HEK293 (cell line): ENCODE measurements around the gene PEPD.

Experiments
- CTCF ChIA-PET: fragments of 350-600 bp; formaldehyde crosslinking; extraction: SDS; loops from one replicate; lab custom pipeline; 2021; ENCODE audit warnings: antibody characterized with exemption; lab: Yijun Ruan, JAX
- POLR2A ChIA-PET: fragments of 300-600 bp; formaldehyde crosslinking; extraction: SDS; loops from one replicate; lab custom pipeline; 2020; ENCODE audit warnings: antibody characterized with exemption, inconsistent platforms; lab: Yijun Ruan, JAX
- H3K27ac ChIP-seq: fragments of 200-500 bp; sonication (Bioruptor generic); 2 replicates; pipeline ENCODE4 v1.5.1; 2014; ENCODE audit warnings: low read depth, low read length, control low read depth, inconsistent platforms; ENCODE audit errors: extremely low read depth
- H3K36me3 ChIP-seq, 2 experiments: fragments of 200-500 bp in 1 of 2; sonication (Bioruptor generic) in 1 of 2; 1 replicate in 1 of 2; 2 replicates in 1 of 2; pipeline ENCODE4 v1.5.1; 2014 to 2017; ENCODE audit warnings: inconsistent platforms in 2 of 2, low read length in 2 of 2; ENCODE audit not compliant: control insufficient read depth in 2 of 2, insufficient read depth in 1 of 2
- H3K4me1 ChIP-seq: fragments of 200-500 bp; sonication (Bioruptor generic); 2 replicates; pipeline ENCODE4 v1.5.1; 2014; ENCODE audit warnings: mild to moderate bottlenecking, low read length, inconsistent platforms; ENCODE audit not compliant: control insufficient read depth, insufficient read depth
- H3K4me3 ChIP-seq: 2 replicates; pipeline ENCODE4 v1.5.1; 2011; ENCODE audit warnings: low read depth, mild to moderate bottlenecking, control low read depth, low read length, moderate library complexity
- H3K9me3 ChIP-seq: fragments of 200-500 bp; sonication (Bioruptor generic); 2 replicates; pipeline ENCODE4 v1.5.1; 2014; ENCODE audit warnings: low read depth, low read length, inconsistent platforms; ENCODE audit not compliant: control insufficient read depth, insufficient read depth
- HIC1 ChIP-seq: fragments of 450-650 bp; formaldehyde crosslinking; IDR thresholded peaks from 2 replicates; pipeline ENCODE4 v1.5.1; 2016; ENCODE audit warnings: missing biosample characterization, missing genetic modification characterization
- INSM2 ChIP-seq: fragments of 450-650 bp; formaldehyde crosslinking; IDR thresholded peaks from 2 replicates; pipeline ENCODE4 v1.5.1; 2016; ENCODE audit warnings: missing biosample characterization, missing genetic modification characterization
- KLF10 ChIP-seq: fragments of 450-650 bp; IDR thresholded peaks from 2 replicates; pipeline ENCODE4 v1.5.1; 2018; ENCODE audit warnings: missing biosample characterization, mild to moderate bottlenecking, missing genetic modification characterization
- KLF9 ChIP-seq: fragments of 450-650 bp; formaldehyde crosslinking; IDR thresholded peaks from 2 replicates; pipeline ENCODE4 v1.5.1; 2016; ENCODE audit warnings: missing biosample characterization, missing genetic modification characterization, low read depth
- PRDM1 ChIP-seq: fragments of 450-650 bp; formaldehyde crosslinking; IDR thresholded peaks from 2 replicates; pipeline ENCODE4; 2016; ENCODE audit warnings: missing biosample characterization, missing genetic modification characterization
- RBAK ChIP-seq: fragments of 450-650 bp; formaldehyde crosslinking; IDR thresholded peaks from 2 replicates; pipeline ENCODE4 v1.5.1; 2016; ENCODE audit warnings: missing biosample characterization, missing genetic modification characterization
- SCRT2 ChIP-seq: fragments of 450-650 bp; formaldehyde crosslinking; IDR thresholded peaks from 2 replicates; pipeline ENCODE4 v1.5.1; 2016; ENCODE audit warnings: missing biosample characterization, missing genetic modification characterization
- SP3 ChIP-seq: fragments of 450-650 bp; formaldehyde crosslinking; IDR thresholded peaks from 2 replicates; pipeline ENCODE4 v1.5.1; 2016; ENCODE audit warnings: missing biosample characterization, missing genetic modification characterization
- ZBTB48 ChIP-seq: fragments of 450-650 bp; formaldehyde crosslinking; IDR thresholded peaks from 2 replicates; pipeline ENCODE4 v1.5.1; 2016; ENCODE audit warnings: missing biosample characterization, missing genetic modification characterization
- ZBTB8A ChIP-seq: fragments of 450-650 bp; formaldehyde crosslinking; IDR thresholded peaks from 2 replicates; pipeline ENCODE4 v1.5.1; 2016; ENCODE audit warnings: missing biosample characterization, missing genetic modification characterization
- ZNF138 ChIP-seq: fragments of 450-650 bp; formaldehyde crosslinking; IDR thresholded peaks from 2 replicates; pipeline ENCODE4 v1.5.1; 2016; ENCODE audit warnings: missing biosample characterization, missing genetic modification characterization, borderline replicate concordance
- ZNF140 ChIP-seq: fragments of 450-650 bp; formaldehyde crosslinking; IDR thresholded peaks from 2 replicates; pipeline ENCODE4 v1.5.1; 2016; ENCODE audit warnings: missing biosample characterization, missing genetic modification characterization
- ZNF174 ChIP-seq: fragments of 450-650 bp; formaldehyde crosslinking; IDR thresholded peaks from 2 replicates; pipeline ENCODE4 v1.5.0; 2017; ENCODE audit warnings: missing biosample characterization, mild to moderate bottlenecking, missing genetic modification characterization
- ZNF221 ChIP-seq: fragments of 450-650 bp; formaldehyde crosslinking; IDR thresholded peaks from 2 replicates; pipeline ENCODE4 v1.5.1; 2017; ENCODE audit warnings: missing biosample characterization, missing genetic modification characterization, borderline replicate concordance
- ZNF23 ChIP-seq: fragments of 450-650 bp; formaldehyde crosslinking; IDR thresholded peaks from 2 replicates; pipeline ENCODE4 v1.5.1; 2016; ENCODE audit warnings: missing biosample characterization, missing genetic modification characterization, borderline replicate concordance
- ZNF391 ChIP-seq: fragments of 450-650 bp; formaldehyde crosslinking; IDR thresholded peaks from 2 replicates; pipeline ENCODE4 v1.5.1; 2016; ENCODE audit warnings: low read depth, missing biosample characterization, missing genetic modification characterization, borderline replicate concordance
- ZNF398 ChIP-seq: fragments of 450-650 bp; formaldehyde crosslinking; IDR thresholded peaks from 2 replicates; pipeline ENCODE4 v1.5.1; 2017; ENCODE audit warnings: missing biosample characterization, missing genetic modification characterization
- ZNF548 ChIP-seq: fragments of 450-650 bp; formaldehyde crosslinking; IDR thresholded peaks from 2 replicates; pipeline ENCODE4 v1.5.1; 2016; ENCODE audit warnings: missing biosample characterization, missing genetic modification characterization
- ZNF560 ChIP-seq: fragments of 450-650 bp; formaldehyde crosslinking; IDR thresholded peaks from 2 replicates; pipeline ENCODE4 v1.5.1; 2017; ENCODE audit warnings: missing biosample characterization, missing genetic modification characterization, borderline replicate concordance
- ZNF621 ChIP-seq: fragments of 450-650 bp; formaldehyde crosslinking; IDR thresholded peaks from 2 replicates; pipeline ENCODE4 v1.5.1; 2017; ENCODE audit warnings: missing biosample characterization, missing genetic modification characterization
- ZNF658 ChIP-seq: fragments of 450-650 bp; formaldehyde crosslinking; IDR thresholded peaks from 2 replicates; pipeline ENCODE4; 2016; ENCODE audit warnings: missing biosample characterization, missing genetic modification characterization
- ZNF777 ChIP-seq: fragments of 450-650 bp; formaldehyde crosslinking; IDR thresholded peaks from 2 replicates; pipeline ENCODE4 v1.5.1; 2017; ENCODE audit warnings: missing biosample characterization, missing genetic modification characterization, borderline replicate concordance
- ZNF837 ChIP-seq: fragments of 450-650 bp; formaldehyde crosslinking; IDR thresholded peaks from 2 replicates; pipeline ENCODE4 v1.5.1; 2016; ENCODE audit warnings: missing biosample characterization, missing genetic modification characterization
- ZSCAN23 ChIP-seq: fragments of 450-650 bp; formaldehyde crosslinking; IDR thresholded peaks from 2 replicates; pipeline ENCODE4 v1.5.1; 2016; ENCODE audit warnings: missing biosample characterization, missing genetic modification characterization
- ZSCAN4 ChIP-seq: fragments of 450-650 bp; formaldehyde crosslinking; IDR thresholded peaks from 2 replicates; pipeline ENCODE4 v1.5.1; 2017; ENCODE audit warnings: missing biosample characterization, missing genetic modification characterization
- TF ChIP-seq, protein P1 (sequence below): fragments of 450-650 bp; formaldehyde crosslinking; IDR thresholded peaks from 2 replicates; pipeline ENCODE4 v1.5.1; 2017; ENCODE audit warnings: missing biosample characterization, mild to moderate bottlenecking, missing genetic modification characterization, moderate library complexity

Gene PEPD

DNA sequence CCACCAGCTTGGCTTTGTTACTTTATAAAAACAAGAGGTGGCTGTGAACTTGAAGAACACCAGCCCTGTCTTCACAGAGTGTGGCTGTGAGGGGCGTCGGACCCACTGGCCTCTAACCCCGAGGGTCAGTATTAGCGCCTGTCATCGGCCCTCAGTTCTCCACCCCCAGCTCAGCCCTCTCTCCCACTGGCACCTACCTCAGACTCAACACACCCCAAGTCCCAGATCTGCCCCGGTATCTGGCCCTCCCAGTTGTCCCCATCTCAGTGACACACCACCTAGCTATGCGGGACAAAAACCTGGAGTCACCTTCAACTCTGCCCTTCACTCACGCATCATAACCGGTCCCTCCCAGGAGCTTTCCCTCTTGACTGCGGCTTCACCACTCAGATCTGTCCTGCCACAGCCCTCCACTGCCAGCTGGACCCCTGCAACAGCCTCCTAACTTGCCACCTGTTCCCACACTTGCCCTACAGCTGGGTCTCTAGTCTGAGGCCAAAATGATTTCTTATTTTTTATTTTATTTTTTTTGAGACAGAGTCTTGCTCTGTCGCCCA is 45.4 kb downstream of the PEPD start:
- H3K9me3 ChIP-seq, result no peaks in the 10 kb centered on the region; the same call in 1 of the 2 replicates
- TF ChIP-seq ZNF621 (no peak), INSM2 (tag by site-specific recombination) (no peak), ZNF777 (tag by site-specific recombination) (no peak), ZNF391 (tag by site-specific recombination) (no peak), PRDM1 (tag by site-specific recombination) (no peak), SCRT2 (tag by site-specific recombination) (no peak), ZNF140 (tag by site-specific recombination) (no peak), ZNF174 (no peak), ZNF658 (tag by site-specific recombination) (no peak), ZNF548 (tag by site-specific recombination) (no peak)
- TF ChIP-seq, all 188 proteins: peak for 0
- Histone ChIP-seq H3K36me3 (peaks cover 11 to 12% of the 10 kb centered on the region in 2 experiments), H3K27ac (no peak overlapping the region), H3K4me3 (no peak overlapping the region), H3K4me1 (peaks cover 7% of the 10 kb centered on the region; the same call in 1 of the 2 replicates)
- CTCF ChIA-PET, result interaction anchor here (0.5 to 0.7 kb wide), 4 partner anchors 25 to 1147 kb away, joined by 3 read pairs; no protein-coding TSS in a partner anchor
- POLR2A ChIA-PET, result no interaction called here

DNA sequence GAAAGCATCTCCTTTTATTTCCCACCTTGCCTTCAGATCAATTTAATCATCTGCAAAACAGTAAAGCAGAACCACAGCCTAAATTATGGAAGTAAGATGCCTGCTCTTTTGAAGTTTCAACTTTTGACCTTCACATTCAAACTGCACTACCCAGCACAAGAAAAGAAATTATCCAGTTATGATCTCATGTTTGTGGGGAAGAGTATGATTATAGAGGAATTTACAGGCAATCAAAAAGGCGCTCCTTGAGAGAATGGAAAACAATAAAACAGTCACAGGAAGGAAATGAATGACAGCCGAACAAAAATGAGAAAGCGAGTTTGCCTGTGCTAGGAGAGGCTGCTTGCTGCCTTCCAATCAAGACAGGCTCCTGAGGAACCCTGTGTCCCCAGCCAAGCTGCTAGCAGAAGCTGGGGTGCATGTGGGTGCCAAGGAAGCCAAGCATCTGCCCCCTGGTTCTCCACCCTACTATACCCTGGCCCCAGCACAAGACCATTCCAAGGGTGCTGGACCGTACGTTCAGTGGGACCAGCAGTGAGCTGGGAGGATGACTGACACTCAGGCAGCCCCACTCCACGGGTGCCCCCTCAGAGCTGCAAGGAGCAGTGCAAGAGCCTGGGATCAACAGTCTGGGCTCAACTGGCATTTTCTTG is 47.8 kb downstream of the PEPD start:
- H3K4me1 ChIP-seq, result peaks cover 7% of the 10 kb centered on the region; the same call in 1 of the 2 replicates
- no peak overlapping the region for H3K4me3 ChIP-seq
- peaks cover 9 to 12% of the 10 kb centered on the region in 2 experiments for H3K36me3 ChIP-seq
- POLR2A ChIA-PET, result interaction anchor here (0.5 to 1.2 kb wide), 3 partner anchors 14 to 192 kb away, joined by 3 to 6 read pairs (median 4); partner anchors contain the start of gene PEPD
- no peak overlapping the region for H3K27ac ChIP-seq
- no peaks in the 10 kb centered on the region; the same call in 1 of the 2 replicates for H3K9me3 ChIP-seq
- CTCF ChIA-PET, result interaction anchor here (0.6 to 1.7 kb wide), 3 partner anchors 9 to 233 kb away, joined by 4 to 8 read pairs (median 4); no protein-coding TSS in a partner anchor
- TF ChIP-seq SP3 (no peak), ZBTB8A (peak; percentile 16; the same call in 1 of the 2 replicates), ZBTB48 (no peak), HIC1 (tag by site-specific recombination) (peak; percentile 77), ZNF837 (tag by site-specific recombination) (no peak), RBAK (no peak), KLF10 (tag by site-specific recombination) (no peak; the same call in 1 of the 2 replicates), ZNF658 (tag by site-specific recombination) (no peak), ZNF23 (tag by site-specific recombination) (no peak), ZSCAN4 (tag by site-specific recombination) (no peak), ZNF138 (tag by site-specific recombination) (no peak), ZSCAN23 (tag by site-specific recombination) (no peak), ZNF221 (tag by site-specific recombination) (no peak), ZNF398 (tag by site-specific recombination) (no peak), KLF9 (no peak), ZNF560 (tag by site-specific recombination) (no peak)
- TF ChIP-seq, protein P1, sequence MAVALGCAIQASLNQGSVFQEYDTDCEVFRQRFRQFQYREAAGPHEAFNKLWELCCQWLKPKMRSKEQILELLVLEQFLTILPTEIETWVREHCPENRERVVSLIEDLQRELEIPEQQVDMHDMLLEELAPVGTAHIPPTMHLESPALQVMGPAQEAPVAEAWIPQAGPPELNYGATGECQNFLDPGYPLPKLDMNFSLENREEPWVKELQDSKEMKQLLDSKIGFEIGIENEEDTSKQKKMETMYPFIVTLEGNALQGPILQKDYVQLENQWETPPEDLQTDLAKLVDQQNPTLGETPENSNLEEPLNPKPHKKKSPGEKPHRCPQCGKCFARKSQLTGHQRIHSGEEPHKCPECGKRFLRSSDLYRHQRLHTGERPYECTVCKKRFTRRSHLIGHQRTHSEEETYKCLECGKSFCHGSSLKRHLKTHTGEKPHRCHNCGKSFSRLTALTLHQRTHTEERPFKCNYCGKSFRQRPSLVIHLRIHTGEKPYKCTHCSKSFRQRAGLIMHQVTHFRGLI (tag by site-specific recombination), result no peak
